Fibroblast of gingiva (primary cell): ENCODE results near the gene BLVRA.
"Not testable (repeated sequence)": the region's sequence is repeated elsewhere in the genome, so short reads cannot be mapped to it uniquely, and the experiment has no call there.

Source experiments
- DNase-seq: peaks from one replicate; pipeline ENCODE4 v3.0.0-alpha.2; 2011; ENCODE audit warnings: low read depth

The BLVRA gene

GRCh38 chr7:43808410-43808809 lies 49.9 kb downstream of the BLVRA start:
- DNase-seq = no peak

- not testable (repeated sequence) for DNase-seq
Observed at GRCh38 chr7:43810195-43810941, 51.9 kb downstream of the BLVRA start.

- DNase-seq = no peak
Observed at GRCh38 chr7:43815373-43815772, 56.9 kb downstream of the BLVRA start.

GRCh38 chr7:43816046-43816797 lies 57.7 kb downstream of the BLVRA start:
- not testable (repeated sequence) for DNase-seq

- DNase-seq = not testable (repeated sequence)
Observed at GRCh38 chr7:43823425-43823824, 64.9 kb downstream of the BLVRA start.

GRCh38 chr7:43823941-43824340 lies 65.5 kb downstream of the BLVRA start:
- DNase-seq = no peak

GRCh38 chr7:43824513-43824912 lies 66.0 kb downstream of the BLVRA start:
- DNase-seq = not testable (repeated sequence)

GRCh38 chr7:43824963-43825362 lies 66.5 kb downstream of the BLVRA start:
- DNase-seq = no peak

GRCh38 chr7:43825391-43825808 lies 66.9 kb downstream of the BLVRA start:
- no peak for DNase-seq

GRCh38 chr7:43830917-43831316 lies 72.4 kb downstream of the BLVRA start:
- not testable (repeated sequence) for DNase-seq

- DNase-seq = peak; percentile 2
Observed at GRCh38 chr7:43834463-43835251, 76.2 kb downstream of the BLVRA start.

GRCh38 chr7:43838201-43838658 lies 79.8 kb downstream of the BLVRA start:
- no peak for DNase-seq

GRCh38 chr7:43843296-43843695 lies 84.8 kb downstream of the BLVRA start:
- DNase-seq = no peak

- DNase-seq = no peak
Observed at GRCh38 chr7:43844257-43844656, 85.8 kb downstream of the BLVRA start.

GRCh38 chr7:43844662-43845061 lies 86.2 kb downstream of the BLVRA start:
- DNase-seq = no peak

GRCh38 chr7:43847496-43847895 lies 89.0 kb downstream of the BLVRA start:
- no peak for DNase-seq

- no peak for DNase-seq
Observed at GRCh38 chr7:43849047-43849446, 90.6 kb downstream of the BLVRA start.

- no peak for DNase-seq
Observed at GRCh38 chr7:43850348-43851116, 92.1 kb downstream of the BLVRA start.

- no peak for DNase-seq
Observed at GRCh38 chr7:43851805-43852204, 93.3 kb downstream of the BLVRA start.

GRCh38 chr7:43855176-43855575 lies 96.7 kb downstream of the BLVRA start:
- DNase-seq = no peak

- DNase-seq = no peak
Observed at GRCh38 chr7:43856316-43856715, 97.8 kb downstream of the BLVRA start.
